Stimulated activated CD4-positive, alpha-beta T cell treated with anti-CD3 and anti-CD28 coated beads, Interleukin-4, amount 100 ng/mL, for 24 hours (primary cell): ENCODE results near the gene DNMT3B.
"Not testable (repeated sequence)": the region's sequence is repeated elsewhere in the genome, so short reads cannot be mapped to it uniquely, and the experiment has no call there.

Experiments used
- DNase-seq: peaks from one replicate; pipeline ENCODE4 v3.0.0-alpha.2; 2020

The DNMT3B gene

DNA sequence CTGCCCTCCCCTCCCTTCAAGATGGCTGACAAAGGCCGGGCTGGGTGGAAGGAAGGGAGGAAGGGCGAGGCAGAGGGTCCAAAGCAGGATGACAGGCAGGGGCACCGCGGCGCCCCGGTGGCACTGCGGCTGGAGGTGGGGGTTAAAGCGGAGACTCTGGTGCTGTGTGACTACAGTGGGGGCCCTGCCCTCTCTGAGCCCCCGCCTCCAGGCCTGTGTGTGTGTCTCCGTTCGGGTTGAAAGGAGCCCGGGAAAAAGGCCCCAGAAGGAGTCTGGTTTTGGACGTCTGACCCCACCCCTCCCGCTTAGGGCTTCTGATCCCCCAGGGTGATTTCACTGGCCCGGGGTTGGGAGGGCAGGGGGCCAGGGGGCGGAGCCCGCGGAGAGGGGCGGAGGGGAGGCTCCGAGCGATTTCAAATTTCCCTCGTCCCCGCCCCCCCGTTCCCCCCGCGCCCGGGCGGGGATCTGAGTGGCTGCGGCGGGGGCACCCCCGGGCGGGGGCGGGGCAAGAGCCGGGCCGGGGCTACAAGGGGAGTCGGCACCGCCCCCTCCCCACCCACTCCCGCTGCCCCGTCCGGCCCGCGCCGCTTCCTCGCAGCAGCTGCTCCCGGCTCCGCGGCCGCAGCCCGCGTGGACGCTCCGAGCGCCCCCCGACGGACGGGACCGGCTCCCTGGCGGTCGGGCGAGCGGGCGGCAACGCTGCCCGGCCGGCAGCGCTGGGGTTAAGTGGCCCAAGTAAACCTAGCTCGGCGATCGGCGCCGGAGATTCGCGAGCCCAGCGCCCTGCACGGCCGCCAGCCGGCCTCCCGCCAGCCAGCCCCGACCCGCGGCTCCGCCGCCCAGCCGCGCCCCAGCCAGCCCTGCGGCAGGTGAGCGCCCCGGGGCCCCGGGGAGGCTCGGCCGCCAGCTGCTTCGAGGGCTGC is at the start of gene DNMT3B:
DNMT3B (plus strand) TSS at position 555 of the 923 bp plus-strand sequence. CDS start 17,939 bp downstream, outside the sequence.
- DNase-seq = peak; percentile 66

DNA sequence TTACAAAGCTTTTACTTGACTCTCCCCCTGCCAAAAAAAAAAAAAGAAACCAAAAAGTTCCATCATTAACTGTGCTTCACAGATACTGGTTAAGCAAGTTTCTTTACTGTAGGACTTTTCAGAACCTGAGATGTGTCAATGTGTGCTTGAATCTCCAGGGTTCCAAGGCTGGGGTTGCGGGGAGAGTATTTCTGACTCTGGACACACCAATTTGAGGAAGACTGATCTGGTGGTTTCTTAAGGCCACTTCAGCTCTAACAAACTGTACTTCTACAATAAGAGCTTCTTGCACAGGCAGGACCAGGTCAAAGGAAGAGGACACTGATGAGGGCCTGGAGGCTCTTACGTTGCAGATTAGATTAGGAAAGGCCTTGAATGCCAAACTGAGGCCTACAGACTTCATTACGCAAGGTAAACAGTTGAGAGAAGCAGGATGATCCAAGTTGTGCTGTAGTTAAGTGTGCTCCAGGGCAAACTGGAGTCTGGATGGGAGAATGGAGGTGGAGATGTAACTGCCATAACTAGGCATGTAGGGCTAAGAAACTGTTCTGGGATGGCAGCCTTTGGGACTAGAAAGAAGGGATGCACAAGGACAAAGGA is 43.3 kb upstream of the DNMT3B start:
- no peak for DNase-seq

DNA sequence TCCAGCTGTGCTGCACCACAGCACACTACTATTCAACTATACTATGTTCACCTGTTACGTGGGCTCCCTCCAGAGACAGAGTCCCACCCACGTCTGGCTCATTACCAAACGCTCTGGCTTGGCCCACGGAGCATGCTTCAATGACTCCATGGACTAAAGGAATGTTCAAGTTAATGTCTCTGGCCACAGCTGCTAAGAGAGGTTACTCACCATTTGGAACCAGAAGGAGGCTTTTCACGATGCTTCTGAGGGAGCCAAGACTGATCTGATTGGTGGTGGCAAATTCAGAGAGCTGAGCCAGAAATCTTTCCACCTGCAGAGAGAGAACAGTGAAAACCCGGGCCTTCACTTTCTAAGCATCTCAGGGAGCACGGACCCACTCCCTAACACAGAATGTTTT is 34.5 kb upstream of the DNMT3B start:
- DNase-seq = no peak

DNA sequence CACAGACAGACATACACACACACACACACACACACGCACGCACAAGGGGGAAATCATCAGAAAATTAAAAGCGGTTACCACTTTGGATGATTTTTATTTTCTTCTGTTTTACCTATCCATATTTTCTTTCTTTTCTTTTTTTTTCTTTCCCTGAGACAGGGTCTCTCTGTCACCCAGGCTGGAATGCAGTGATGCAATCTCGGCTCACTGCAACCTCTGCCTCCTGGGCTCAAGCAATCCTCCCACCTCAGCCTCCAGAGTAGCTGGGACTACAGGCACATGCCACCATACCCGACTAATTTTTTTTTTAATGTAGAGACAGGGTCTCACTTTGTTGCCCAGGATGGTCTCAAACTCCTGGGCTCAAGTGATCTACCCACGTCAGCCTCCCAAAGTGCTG is 33.8 kb upstream of the DNMT3B start:
- DNase-seq = not testable (repeated sequence)

DNA sequence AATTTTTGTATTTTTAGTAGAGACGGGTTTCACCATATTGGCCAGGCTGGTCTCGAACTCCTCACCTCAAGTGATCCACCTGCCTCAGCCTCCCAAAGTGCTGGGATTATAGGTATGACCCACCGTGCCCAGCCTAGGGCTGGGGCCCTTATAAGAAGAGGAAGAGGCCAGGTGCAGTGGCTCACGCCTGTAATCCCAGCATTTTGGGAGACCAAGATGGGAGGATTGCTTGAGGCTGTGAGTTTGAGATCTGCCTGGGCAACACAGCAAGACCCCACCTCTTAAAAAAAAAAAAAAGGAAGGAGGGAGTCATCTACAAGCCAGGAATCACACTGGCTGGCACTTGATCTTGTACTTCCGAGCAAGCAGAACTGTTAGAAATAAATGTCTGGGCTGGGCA is 32.9 kb upstream of the DNMT3B start:
- not testable (repeated sequence) for DNase-seq

DNA sequence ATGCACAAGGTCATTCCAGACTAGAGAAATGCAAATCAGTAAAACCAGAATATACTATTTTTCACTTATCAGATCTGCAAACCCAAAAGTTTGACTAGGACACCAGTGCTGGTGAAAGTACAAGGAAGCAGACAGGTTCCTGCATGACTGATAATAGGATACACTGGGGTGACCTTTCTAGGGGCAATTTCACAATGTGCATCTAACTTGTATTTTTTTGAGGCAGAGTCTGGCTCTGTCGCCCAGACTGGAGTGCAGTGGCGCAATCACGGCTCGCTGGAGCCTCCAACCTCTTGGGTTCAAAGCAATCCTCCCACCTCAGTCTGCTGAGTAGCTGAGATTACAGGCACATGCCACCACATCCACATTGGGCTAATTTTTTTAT is 30.3 kb upstream of the DNMT3B start:
- no peak for DNase-seq

DNA sequence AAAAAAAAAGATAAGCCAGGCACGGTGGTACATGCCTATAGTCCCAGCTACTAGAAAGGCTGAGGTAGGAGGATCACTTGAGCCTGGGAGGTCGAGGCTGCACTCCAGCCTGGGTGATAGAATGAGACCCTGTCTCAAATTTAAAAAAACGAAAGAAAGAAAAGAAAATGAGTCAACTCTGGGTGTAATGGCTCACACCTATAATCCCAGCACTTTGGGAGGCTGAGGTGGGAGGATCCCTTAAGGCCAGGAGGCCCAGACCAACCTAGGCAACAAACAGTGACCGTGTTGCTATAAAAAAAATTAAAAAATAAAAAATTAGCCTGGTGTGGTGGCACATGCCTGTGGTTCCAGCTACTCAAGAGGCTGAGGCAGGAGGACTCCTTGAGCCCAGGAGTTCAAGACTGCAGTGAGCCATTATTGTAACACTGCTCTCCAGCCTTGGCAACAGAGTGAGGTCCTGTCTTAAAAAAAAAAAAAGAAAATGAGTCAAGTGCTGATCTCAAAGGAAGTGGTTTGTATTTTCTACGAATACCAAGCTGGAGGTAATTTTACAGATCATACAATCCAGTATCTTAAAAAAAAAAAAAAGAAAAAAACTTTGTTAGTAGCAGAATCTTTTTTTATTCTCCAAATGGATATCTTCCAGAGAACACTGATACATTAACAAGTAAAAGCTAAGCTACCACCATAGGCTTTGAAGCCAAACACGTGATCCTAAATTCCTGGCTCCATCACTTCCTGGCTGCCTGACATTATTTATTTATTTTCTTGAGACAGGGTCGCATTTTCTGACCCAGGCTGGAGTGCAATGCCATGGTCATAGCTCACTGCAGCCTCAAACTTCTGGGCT is 24.6 kb upstream of the DNMT3B start:
- DNase-seq = peak; percentile 29

DNA sequence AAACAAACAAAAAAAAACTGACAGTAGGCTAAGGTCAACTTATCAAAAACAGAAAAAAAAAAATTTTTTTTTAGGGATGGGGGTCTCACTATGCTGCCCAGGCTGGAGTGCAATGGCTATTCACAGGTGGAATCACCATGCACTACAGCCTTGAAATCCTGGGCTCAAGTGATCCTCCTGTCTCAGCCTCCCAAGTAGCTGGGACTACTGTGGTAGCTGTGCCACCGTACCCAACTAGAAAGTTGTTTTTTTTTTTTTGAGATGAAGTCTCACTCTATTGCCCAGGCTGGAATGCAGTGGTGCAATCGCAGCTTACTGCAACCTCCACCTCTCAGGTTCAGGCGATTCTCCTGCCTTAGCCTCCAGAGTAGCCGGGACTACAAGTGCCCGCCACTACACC is 21.0 kb upstream of the DNMT3B start:
- no peak for DNase-seq

DNA sequence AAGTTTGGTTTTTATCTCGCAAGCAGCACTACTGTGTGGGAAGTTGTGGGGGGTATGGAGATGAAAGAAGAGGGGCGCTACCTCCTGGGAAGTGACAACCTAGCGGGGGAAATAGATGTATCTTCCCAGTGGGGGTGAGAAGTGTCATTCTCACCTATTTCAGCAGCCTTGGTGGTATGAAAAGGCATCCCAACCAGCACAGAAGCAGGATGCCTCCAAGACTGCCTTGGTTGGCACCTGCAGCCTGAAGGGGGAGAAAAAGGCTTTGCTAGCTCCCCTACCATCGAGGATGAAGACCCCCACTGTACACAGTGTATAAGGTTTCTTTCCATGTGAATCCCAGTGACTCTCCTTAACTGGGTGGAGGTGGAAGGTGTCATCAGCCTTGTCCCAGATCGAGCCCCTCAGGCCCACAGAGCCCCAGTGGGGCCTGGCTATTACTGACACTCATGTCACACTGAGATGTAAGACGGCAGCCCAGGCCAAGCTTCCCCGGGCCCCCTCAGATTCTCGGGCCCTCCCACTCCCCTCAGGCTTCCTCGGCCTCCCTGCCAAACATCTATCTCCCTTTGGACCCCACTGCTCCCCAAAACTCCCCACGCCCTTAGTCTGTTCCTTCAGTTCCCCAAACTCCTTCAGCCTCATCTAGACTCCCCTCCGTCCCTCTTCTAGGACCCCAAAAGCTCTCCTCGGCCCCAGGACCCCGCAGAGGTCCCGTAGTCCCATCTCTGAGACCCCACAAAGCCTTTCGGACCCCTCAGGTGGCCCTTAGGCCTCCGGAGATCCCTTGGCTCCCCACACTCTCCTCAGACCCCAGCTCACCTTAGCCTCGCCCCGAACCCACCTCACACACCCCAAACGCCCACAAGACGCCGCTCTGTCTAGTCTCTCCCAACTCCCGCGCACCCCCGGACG is 19.6 kb upstream of the DNMT3B start:
- no peak for DNase-seq

DNA sequence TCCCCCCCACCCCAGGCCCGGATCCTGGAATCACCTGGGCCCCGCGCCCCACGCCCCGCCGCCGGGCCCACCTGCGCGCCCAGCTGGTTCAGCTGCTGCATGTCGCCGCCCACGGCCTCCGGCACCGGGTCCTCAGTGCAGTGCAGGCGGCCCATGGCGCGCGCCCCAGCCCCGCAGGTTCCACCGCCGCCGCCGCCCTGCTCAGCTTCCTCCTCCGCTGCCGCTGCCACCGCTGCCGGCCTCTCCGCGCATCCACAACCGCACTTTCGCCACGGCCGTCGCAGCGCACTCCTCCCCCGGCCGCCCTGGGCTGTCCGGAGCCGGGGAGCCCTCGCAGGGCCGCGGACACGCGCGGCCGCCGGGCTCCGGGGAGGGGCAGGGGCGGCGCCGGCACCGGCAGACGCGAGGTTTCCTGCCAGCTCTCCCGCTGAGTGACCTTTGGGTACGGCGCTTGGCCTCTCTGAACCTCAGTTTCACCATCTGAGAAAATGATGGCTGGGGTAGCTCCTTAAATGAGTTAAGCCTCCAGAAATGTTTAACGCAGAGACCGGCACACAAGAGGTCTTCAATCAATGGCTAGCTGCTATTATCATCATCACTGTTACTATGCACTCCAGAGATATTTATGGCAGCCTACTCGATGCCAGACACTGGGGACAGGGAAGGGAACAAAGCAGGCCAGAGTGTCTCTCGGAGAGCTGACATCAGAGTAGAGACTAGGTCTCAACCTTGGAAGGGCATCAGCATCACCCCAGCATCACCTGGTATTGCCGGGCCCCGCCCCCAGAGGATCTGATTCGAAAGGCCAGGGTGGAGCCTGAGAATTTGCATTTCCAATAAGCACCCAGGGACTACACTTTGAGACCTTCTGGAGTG is 18.7 kb upstream of the DNMT3B start, which contains the start of gene COMMD7:
COMMD7 (minus strand) TSS at position 231 of the 876 bp plus-strand sequence; CDS start at position 155, 76 bp downstream.
- peak; percentile 65 for DNase-seq

DNA sequence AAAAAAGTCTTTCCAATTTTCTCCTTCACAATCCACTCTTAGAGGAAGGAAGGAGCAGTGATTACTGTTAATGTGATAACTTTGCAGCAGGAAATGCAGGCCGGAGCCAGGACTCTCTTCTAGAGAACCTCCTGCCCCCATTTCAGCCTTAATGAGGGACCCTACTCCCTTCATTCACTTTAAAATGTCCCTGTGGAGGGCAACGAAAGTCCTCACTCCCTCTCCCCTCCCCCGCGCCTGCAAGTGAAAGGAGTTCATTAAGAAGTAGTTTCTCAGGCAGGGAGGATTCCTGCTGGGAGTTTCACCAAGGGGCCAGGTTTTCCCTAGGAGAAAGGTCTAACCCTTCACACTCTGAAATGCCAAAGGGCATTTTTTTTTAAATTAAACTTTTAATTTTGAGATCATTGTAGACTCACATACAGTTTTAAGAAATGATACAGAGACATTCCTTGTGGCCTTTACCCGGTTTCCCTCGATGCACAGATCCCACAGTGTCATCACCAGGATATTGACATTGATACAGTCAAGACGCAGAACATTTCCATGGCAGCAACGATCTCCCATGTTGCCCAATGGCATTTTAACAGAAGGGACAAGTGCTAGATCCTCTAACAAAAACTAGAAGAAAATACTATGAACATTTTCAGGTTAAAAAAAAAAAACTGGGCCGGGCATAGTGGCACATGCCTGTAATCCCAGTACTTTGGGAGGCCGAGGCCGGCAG is 12.1 kb upstream of the DNMT3B start:
- DNase-seq = no peak

DNA sequence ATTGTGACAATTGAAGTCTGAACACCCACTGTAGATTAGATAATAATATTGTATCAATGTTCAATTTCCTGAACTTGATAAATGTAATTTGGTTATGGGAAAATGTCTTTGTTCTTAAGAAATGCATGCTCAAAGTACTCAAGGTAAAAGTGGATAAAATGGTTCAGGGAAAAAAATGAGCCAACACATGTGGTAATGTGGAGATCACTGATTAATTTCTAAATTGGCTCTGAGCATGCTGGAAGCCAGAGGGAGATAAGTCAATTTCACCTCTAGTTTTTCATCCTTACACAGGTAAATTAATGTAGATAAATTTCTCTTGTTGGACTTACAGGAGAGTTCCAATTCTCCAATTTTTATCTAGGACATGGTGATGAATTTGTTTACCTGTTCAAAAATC is 10.9 kb upstream of the DNMT3B start:
- DNase-seq = no peak

DNA sequence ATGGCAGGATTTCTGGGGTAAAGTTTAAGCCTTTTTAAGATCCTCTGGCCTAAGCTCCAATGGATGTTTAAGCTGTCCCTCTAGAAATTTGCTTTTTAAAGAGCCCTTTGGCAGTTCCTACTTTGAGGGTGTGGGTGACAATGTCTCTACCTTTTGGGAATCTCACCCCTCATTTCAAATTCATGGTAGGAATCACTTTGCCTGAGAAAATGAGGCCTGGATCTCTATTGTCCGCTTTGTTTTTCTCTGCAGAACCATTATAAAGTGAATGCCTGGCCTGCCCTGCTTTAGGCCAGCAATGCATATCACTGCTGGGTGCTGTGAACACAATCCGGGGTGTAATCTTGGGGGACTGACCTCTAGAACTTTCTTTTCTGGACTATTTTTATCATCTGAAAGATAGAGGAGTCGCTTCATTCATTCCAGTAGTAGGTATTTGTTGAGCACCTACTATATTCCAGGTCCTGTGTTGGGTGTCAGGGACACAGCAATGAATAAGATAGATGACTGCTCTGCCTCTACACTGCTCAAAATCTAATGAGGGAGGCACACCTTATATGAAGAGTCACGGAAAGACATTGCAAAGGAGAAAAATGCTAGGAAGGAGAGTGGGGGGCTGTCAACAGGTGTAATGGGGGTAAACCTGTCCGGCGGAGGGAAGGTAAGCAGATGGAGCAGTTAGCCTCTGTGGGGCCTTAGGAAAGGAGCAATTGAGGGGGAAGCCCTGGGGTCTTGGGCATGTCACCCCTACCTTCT is 10.3 kb upstream of the DNMT3B start:
- no peak for DNase-seq

DNA sequence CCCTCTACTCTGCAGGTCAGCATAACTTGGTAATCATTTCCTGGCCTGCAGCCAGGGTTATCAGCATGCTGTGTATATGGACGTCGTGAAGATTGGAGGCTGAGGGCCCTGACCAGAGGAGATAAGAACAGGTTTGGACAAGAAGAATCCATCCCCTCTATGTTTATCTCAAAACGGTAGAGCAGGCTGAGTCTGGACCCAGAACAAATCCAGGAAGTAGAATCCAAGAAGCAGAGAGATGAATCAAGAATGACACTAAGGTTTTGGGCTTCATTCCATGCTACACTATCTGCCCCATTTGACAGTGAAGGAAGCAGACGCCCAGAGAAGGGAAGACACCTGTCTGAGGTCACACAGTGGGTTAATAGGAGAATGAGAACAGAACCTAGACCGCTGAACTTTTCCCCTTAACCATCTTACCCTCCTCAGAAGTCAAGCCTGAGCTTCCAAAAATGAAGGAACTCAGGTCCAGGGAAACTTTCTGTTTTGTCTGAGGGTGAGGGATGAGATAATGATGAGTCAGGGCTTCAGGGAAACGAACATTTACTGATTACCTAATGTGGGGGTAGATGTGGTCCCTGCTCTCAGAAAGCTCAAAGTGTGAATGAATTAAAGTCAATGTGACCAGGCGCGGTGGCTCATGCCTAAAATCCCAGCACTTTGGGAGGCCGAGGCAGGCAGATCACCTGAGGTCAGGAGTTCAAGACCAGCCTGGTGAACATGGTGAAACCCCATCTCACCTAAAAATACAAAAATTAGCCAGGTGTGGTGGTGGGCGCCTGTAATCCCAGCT is 9.5 kb upstream of the DNMT3B start:
- DNase-seq = no peak

DNA sequence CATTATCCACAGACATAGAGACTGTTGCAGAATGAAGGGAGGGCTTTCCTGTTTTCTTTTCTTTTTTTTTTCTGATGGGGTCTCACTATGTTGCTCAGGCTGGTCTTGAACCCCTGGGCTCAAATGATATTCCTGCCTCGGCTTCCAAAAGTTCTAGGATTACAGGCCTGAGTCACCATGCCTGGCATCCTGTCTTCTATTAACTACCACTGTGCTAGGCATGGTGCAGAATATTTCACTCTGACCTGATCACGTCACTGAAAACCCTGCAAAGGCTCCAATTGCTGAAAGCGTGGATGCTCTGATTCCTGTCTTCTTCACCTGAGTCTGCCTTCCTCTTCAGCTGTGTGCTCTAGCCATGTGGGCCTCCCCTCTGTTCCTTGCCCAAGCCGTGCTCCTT is 8.5 kb upstream of the DNMT3B start:
- no peak for DNase-seq

DNA sequence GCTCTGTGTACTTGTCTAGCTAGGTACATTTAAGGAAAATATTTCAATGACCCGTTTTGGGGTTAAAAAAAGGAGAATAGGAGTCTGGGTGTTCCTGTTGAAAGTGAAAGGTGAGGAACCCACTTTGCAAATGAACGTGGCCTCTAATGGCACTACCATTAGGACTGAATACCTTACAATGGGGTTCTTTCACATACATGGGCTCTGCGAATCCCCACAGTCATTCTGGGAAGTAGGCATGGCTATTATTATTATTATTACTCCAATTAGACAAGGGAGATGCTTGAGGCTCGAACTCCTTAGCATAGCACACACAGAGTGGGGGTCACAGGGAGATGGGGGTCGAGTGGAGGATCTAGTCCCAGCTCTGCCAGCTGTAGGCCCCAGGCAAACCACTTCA is 6.0 kb upstream of the DNMT3B start:
- DNase-seq = no peak

DNA sequence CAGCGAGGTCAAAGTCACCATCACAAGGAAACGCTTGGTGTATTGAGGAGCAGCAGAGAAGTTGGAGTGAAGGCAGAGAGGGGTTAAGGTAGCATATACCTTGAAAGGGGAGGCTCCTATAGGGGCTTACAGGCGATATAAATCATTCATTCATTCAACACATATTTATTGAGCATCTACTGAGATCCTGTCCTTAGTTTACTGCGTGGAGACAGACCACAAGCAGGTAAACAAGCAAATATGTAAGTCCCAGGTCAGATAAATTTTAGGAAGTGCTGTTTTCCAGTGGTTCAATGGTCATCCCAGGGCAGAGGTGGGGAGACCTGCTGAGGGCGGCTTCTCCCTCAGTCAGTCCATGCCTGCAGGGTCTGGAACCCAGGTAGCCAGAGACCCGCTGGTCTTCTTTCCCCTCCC is 761 bp upstream of the DNMT3B start:
- DNase-seq = no peak

DNA sequence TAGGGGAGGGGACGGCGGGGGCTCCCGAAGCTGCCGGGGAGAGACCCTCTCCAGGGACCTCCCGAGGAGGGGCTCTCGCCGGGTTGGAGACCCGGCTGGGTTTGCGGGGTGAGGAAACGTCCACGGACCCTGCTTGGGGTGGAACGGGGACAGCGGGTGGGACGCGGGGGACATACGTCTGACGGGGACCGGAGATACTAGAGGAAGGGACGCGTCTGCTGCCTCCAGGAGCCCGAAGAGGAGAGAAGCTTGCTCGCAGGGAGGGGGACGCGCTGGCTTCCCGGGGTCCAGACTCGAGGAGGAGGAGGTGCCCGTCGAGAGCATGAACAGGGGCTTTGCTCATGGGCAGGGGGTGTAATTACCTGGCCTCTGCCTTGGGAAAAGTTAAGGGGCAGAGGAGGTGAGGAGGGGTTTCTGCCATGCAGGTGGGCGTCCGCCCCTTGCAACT is 593 bp downstream of the DNMT3B start:
- DNase-seq = no peak
